Activated CD4-positive, alpha-beta T cell treated with anti-CD3 and anti-CD28 coated beads, Interleukin-2, Interleukin-4, amounts not matched to agents 100 ng/mL and 50 ng/mL, durations not matched to agents 16 hours and 8 hours (primary cell): Measurements from ENCODE around the gene MEDAG.

Experiments
- DNase-seq: peaks from one replicate; pipeline ENCODE4 v3.0.0-alpha.2; 2020; ENCODE audit warnings: low spot score

Gene MEDAG

DNA sequence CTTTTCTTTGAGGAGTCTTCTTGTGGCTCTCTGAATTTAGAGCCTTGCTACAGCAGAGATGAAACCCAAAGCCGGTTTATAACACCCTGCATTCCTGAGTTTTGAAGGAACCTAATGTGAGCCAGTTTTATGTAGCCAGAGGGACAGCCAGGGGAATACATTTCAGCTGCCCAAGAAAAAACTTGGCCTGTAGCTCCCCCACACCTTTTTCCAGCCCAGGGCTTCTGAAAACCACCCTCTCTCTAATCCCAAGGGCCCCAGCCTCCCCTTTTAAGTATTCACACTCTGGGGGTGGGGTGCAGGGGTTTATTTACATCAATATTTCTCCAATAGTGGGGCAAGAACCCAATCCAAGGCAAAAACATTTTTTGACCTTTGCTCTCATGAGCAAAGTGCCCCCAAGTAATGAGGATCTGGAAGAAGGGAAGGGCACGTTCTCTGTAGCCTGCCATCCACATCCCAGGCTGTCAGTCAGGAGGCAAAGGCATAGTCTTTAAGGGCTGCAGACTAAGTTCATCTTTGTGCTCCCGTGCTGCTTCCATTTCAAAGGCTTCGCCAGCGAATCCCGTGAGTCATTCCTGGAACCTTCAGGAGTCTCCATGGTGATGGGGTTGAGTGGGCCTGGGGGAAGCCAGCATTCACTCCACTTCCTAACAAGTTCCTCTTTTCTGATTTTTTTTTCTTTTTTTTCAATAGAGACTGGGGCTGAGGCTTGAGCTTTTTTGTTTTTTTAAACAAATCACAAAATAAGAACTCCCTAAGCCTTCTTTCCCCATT is 33.2 kb upstream of the MEDAG start:
- no peak for DNase-seq

DNA sequence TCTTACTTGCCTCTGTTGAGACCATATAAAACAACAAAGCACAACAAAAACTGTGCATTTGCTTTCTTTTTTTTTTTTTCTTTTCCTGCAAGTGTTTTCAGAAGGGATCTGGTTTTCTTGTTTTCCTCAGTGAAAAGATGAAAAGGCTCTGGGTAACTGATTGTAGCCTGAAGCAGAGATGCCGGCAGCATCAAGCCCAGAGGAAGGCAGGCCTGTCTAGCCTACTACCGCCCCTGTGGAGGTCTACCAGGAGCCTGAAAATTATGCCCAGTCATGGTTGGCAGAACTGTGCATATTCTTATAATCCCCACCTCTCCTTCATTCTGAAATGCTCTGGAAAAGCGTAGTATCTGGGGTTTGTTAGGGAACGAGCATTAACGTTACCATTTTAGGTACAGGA is 32.6 kb upstream of the MEDAG start:
- DNase-seq: no peak

DNA sequence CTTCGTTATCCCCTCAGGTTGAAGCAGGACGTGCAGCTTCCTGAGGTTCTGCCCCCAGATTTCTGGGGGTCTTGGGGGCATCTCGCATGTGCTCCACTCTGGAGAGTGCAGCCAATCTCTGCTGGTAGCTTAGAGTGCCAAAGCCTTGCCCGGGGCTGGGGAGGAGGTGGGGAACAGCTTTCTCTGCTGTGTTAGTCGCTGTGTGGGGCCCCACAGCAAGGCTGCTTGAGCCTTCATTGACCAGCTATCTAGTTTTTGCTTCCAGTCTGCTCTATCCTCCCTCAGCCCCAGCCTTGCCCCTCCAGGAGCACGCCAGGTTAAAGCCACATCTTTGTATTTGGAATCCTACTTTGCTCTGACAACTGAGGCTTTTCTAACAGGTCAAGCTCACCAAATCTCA is 32.0 kb upstream of the MEDAG start:
- no peak for DNase-seq

DNA sequence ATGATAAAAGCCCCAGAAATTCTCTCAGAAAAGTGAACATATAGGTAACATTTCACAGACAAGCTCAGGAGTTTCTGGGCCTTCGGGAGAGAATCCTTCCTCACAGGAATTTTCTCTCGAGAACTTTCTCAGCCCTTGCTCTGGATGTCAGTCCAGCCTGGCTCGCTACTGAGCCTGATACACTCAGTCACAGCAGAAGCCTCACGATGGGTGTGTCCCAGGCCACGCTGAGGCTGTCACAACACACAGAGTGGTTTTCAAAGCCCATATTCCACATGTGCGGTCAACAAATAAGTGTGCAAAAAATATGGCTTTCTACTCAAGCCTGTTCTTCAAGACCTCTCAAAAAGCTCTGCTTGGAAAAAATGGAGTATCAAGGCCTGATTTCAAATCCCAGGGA is 31.5 kb upstream of the MEDAG start:
- DNase-seq: no peak

DNA sequence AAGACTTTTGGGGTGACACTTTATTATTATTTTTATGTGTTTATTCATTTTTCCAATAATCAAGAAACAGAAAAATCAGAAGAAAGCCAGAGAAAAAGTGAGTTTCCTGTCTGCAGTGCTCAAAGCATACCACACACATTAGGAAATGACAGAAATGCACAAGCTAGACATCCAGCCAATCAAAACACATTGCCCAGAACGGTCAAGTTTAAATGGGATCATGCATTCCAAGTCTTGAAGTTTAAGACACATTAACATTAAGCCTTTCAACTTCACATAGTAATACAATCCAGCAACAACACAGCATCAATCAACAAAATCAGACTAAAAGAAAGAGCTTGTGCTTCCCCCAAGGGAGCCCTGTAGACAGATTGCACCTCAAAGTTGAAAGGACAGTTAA is 28.7 kb upstream of the MEDAG start:
- DNase-seq: no peak

DNA sequence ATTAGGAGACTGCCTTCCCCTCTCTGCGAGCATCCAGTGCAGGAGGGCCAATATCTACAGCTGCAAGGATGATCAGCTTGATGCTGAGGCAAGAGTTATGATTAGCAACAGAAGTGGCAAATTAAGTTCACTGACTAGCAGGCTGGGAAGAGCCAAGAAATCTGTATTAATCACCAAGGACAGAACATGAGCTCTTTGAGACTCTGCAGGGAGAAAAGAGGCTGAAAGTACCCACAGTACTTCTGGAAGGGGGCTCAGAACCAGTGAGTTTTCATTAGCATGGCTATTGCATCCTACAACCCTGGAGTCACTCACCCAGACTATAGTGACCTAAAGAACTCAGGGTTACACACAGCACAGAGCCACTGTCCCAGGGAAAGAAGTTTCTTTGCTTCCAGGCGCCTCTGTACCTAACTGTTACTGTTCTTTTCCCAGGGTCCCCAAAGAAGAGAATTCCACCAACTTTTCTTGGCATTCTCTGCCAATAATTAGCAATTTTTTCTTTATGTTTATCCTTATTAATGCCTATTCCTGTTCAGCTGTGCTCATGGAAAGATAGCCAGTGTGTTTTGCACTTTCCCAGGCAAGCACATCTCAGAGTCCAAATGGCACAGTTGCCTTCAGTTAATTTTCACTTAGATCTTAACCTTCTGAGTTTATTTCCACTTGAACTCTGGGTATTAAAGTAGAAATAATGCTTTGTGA is 25.8 kb upstream of the MEDAG start:
- DNase-seq: no peak

DNA sequence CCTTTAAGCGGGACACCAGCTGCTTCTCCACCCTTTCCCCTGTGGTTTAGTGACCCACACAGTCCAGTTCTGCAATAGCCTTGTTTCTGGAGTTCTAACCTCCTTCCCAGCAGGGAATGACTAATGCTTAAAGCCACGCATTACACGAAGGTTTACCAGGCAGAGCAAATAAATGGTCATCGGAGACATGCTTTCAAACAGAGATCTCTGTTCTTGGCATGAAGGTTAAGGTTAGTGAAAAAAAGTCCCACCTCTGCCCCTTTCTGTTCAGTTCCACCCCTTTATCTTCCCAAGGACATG is 25.3 kb upstream of the MEDAG start:
- no peak for DNase-seq

DNA sequence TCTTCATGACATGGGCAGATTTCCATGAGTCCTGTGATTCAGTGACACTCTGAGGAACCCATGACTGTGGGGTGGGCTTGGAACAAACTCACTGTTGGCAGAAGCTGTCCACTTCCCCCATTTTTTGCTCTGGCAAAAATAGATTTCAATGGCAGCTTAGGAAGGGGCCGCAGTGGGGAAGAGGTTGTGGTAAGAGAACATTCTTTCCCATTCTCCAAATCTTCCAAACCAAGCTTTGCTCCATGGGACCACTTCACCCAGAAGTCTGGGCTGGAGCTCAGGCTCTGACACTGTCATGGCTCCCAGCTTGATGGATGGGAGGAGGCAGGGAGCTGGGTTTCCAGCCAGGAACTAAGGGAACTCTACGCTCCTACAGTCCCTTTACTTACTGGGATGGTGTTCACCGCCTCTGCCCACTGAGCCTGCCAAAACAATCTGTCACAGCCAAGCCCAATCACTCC is 24.9 kb upstream of the MEDAG start:
- no peak for DNase-seq

DNA sequence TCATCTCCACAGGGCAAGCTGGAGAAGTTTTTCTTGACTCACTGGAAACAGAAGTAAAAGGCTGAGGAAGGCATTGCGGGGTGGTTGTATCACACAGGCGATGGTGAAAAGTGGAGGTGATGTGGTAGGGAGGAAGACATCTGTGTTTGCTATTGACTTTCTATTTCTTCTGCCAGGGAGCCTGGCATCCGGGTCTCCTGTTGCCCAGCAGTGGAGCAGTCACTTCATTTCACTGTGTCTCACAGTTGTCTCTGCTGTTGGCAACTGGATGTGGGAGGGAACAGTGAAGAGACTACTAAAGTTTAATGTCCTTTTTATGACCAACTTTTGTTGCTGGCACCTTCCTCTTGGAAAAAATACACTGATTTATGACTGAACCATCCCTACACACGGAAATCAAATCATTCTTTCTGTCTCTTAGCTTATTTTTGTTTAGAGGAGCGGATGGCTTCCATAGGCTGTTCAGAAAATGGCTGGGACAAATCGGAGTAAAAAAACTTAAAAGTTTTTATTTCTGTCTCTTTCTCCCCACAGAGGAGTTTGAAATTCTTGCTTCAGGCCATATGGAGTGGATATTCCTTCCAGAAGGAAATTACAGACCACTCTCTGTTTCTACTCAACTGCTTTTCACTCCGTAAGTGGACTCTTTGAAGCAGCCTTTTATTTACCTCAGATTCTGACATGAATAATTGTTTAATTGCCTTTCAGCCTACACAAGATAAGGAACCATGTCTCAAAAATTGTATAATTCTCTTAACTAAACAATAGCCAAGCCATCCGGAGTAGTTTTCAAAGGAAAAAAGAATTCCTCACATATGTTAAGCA is 23.8 kb upstream of the MEDAG start:
- no peak for DNase-seq

DNA sequence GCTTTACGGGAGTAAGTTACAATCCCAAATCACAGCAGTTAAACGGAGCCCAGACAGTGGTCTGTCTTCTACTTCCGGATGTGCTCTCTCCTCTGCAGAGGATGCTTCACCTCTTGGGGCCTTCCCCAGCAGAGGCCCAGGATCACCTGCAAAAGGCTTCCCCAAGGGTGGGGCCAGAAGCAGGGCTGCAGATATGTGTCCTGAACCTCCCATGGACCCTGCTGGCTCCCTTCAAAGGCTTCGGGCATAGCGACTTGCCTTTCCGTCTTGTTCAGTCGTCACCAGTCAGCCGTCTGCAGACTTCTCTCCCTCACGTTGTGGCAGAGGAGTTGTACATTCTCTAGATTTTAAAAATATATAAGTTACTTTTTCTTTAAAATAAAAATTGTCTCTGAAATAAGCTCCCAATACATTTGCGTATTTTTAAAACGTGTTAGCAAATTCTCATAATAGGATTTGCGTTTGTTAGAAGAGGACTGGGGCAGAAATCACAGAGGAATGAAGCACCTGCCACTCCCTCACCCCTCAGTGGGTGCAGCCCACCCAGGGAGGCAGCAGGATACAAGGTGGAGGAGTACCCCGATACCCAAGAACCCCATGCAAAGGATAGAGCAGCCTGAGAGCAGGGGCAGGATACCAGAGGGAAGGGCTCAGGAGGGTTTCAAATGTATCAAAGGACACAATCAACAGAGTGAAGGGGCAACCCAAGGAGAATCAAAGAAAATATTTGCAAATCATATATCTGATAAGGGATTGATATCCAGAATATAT is 22.9 kb upstream of the MEDAG start:
- no peak for DNase-seq

DNA sequence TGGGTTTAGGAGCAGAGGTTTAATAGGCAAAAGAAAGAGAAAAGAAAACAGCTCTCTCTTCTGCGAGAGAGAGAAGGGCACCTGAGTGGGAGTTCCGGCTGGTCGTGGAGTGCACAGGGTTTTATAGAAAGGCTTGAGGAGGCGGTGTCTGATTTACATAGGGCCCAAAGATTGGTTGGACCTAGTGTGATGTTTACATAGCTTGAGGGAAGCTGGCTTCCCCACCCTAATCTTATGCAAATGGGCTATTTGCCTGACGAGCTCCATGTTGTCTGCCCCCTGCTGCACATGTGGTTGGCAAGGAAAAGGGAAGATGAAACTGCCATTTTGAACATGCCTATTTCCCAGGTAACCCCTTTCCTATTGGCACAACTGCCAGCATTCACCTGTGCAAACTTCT is 21.5 kb upstream of the MEDAG start:
- DNase-seq: no peak

DNA sequence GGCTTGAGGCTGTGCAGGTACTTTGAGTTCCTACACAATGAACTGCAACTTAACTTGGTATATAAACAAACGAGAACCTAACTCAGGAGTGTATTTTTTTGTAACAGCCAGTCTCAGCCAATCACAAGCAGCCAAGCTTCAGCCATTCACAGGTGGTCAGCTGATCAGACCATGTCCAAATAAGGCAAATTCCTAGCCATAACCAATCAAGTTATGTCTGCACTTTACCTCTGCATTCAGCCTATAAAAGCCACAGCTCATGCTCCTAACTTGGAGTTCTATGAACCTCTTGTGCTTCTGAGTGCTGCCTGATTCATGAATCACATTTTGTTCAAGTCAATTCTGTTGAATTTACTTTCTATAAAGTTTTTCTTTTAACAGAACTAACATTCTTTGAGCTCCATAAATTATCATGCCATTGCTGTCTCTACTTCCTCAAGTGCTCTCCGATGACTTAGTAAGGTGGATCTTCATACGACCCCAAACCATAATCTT is 16.8 kb upstream of the MEDAG start:
- no peak for DNase-seq

DNA sequence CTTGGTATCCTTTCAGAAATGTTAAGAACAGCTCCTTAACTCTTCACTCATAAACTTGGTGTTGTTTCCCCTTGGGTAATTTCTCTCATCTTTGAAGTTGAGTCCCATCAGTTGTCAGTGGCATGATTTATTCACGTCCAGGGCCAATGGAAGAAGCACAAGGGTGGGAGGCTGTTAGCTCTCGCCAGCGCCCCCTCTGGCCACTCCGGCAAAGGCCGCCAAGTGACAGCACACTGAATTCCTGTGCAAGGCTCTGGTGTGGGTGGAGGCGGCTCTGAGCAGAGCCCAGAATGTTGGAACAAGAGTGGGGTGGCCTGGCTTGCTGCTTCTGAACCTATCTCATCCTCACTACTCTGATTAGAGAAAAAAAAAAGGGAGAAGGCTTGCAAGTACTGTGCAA is 13.1 kb upstream of the MEDAG start:
- DNase-seq: no peak

DNA sequence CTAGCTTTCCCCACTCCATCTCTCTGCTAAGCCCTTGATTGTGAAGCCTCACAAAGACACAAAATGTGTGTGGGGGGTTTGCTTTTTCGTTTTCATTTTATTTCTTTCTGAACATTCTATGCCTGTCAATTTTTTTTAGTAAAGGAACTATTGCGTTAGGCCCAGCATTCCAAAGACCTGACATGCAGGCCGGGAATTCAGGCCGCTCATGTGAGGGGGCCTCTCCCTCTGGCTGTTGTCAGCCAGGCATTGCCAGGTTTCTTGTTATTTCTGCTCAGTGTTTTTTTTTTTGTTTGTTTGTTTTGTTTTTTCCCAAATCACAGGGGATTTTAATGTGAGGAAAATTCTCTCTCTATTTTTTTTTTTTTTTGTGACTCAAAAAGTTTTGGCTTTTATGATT is 10.3 kb upstream of the MEDAG start:
- DNase-seq: no peak

DNA sequence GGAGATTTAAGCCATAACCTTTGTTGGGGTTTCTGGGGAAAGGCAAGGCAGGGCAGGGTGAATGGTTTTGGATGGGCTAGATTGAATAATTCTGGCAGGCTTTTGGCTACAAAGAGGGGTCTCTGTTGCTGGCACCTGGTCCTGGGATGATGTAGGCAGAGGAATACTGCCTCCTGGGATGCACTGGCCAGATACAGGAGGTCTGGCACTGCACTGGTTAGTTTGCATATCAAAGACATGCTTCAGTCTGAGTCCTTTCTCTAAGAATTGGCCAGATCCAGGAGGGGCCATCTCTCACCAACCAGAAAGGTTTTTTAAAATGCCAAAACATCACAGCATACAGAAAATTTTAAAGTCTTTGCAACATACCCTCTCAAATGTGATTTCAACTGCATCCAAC is 8.0 kb upstream of the MEDAG start:
- no peak for DNase-seq

DNA sequence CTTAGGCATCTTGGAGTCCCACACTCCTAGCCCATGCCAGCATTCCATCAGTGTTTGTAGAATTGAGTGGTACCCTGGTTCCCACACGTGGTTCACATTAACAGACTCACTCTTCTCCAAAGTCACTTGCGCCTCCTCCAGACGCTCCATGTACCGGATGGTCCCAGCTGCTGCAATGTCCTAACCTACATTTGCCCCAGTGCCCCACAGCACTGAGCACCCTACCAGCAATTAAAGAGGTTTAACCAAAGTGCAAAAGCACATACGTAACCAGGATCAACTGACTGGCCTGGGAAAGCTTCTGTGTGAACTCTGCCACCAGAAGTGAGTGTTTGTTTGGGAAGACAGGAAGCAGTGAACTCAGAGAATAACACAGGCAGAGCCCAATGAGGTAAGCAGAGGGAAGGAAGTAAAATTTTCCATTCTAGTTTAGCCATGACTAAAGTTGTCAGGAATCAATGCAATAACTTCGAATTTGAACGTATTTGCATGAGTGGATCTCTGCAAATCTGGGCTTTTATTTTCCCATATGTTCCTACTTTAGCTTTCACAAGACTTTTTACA is 7.3 kb upstream of the MEDAG start:
- DNase-seq: no peak

DNA sequence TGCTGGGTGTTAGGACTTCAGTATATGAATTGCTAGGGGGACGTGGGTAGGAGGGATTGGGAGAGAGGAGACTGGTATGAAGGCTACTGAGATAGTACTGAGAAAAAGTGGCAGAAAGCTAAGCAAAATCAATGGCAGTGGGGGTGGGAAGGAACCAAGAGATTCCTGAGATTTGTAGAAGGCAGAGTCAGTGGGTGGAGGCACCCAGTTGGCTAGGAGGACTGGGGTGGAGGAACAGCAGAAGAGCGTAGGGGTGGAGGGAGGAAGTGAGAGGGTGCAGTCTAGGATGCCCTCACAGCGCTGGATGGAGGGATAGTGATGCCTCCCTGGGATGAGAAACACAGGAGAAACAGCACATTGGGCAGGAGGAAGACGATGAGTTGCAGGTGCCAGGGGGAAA is 5.6 kb upstream of the MEDAG start:
- no peak for DNase-seq

DNA sequence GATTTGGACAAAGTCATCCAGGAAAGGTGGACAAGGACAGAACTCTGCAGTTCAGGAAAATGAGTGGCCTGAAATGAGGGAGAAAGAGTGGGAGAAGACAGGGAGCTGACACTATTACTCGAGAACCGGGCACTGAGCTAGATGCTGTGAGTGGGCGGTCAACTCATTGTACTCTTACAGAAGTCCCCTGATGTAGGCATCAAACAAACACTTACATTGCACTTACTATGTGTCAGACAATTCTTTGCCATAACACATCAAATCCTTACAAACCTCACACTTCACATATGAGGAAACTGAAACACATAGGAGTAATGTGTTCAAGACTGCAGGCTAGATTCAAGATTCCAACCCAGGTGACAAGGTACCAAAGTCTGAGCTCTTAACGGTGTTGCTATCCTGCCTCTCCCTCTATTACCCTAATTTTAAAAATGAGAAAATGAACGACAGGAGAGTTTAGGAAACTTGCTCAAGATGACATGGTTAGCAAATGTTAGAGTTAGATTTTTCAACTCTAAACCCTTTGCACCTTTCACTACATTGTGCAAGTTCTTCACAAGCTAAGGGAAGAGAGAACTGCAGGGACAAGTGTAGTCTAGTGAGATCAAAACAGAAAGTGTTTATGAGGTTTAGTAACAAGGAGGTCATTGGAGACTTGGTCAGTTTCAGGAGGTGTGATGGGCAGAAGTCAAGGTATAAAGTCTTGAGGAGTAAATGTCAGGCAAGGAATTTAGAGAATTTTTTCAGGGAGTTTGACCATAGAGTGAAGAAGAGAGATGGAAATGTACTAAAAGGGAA is 4.9 kb upstream of the MEDAG start:
- no peak for DNase-seq

DNA sequence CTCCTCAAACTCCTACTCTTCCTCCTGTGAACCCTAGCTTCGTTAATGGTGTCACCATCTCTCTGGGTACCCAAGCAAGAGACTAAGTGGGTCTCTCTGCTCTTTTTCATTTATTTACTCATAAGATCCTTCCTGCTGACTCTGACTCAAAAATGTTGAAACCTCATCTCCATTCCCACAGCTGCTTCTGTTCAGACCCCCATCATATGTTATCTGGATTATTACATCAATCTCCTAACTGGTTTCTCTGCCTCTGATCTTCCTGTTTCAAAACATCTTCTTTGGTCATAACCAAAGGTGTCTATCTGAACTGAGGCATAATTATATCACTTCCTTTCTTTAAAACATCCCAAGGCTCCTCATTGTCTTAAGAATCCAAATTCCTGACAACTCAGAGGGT is 2.0 kb upstream of the MEDAG start:
- DNase-seq: no peak

DNA sequence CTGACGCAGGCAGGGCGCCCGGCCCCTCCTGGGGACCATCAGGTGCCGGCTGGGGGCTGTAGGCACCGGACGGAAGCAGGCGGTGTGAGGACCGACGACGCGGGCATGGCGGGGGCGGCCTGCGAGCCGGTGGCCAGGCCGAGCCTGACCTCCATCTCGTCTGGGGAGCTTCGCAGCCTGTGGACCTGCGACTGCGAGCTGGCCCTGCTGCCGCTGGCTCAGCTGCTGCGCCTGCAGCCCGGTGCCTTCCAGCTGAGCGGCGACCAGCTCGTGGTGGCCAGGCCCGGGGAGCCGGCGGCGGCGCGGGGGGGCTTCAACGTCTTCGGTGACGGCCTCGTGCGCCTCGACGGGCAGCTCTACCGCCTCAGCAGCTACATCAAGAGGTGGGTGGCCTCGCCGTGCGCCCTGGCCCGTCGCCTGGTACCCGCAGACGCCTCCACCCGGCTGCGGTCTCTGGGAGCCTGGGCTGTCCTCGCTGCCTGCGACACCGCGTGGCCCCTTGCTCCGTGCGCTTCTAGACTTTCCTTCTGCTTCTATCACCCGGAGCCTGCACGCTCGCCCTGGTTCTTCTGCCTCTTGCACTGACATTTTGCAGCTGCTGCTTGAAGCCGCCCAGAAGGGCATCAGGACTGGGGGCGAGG is 460 bp downstream of the MEDAG start:
- DNase-seq: no peak
